GM12874 (cell line): Measurements from ENCODE around the gene C16orf82.

ENCODE experiments used
- CTCF ChIP-seq: IDR thresholded peaks from 2 replicates; pipeline ENCODE4 v1.5.1; 2011; ENCODE audit warnings: low read depth, mild to moderate bottlenecking, control low read depth, low read length, moderate library complexity; ENCODE audit not compliant: insufficient read depth

Gene C16orf82

GRCh38 chr16:27033281-27033979, 33.3 kb upstream of the C16orf82 start:
- TF ChIP-seq CTCF: no peak

DNA sequence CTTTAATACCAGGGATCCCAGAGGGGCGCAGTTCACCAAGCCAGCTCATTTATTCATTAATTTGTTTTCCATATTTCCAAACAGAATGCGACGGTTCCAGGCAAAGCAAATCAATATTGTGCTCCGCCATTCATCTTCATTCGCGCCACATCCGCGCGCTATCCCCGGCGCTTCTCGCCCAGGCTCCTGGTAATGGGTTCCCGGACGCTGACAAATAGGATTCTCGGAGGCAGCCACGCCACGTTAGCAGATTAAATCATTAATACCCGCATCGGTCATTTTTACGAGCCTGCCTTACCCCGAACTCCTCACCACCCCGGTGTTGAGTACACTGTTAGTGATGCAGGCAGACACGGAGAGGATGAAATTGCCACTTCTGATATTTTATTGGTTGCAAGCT, 26.0 kb upstream of the C16orf82 start:
- no peak for TF ChIP-seq CTCF

- no peak for TF ChIP-seq CTCF
Measured at GRCh38 chr16:27046958-27047518, 19.7 kb upstream of the C16orf82 start.

DNA sequence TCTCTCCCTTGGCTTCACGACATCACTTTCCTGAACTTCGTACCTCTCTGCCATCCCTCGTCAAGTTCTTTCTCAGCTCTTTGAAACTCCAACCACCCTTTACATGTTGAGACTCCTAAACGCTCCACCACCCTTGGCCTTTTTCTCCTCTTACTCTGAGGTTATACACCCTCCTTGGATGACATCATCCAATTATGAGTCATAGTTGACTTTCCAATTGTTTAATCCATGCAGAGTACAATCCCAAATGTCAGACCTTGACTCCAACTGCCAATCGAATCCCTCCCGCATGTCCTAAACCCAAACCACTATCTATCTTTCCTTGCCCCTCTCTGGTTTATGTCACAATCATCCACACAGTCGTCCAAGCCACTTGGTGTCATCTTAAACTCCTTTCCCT, 18.4 kb upstream of the C16orf82 start:
- TF ChIP-seq CTCF: no peak

DNA sequence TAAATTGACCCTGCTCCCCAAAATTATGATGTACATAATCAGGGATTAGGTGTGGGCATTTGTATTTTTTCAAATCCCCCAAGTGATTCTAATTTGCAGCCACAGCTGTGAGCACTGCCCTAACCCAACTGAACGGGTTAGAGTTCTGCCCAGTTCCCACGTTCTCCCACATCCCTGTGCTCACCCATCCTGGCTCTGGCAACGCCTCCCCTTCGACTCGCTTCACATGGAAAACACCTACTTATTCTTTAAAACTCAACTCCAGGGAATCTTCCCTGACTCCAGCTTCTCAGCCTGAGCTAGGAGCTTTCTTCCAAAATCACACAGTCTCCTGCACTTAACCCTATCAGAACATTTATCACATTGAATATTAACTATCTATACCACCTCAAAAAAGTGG, 17.6 kb upstream of the C16orf82 start:
- TF ChIP-seq CTCF: no peak

DNA sequence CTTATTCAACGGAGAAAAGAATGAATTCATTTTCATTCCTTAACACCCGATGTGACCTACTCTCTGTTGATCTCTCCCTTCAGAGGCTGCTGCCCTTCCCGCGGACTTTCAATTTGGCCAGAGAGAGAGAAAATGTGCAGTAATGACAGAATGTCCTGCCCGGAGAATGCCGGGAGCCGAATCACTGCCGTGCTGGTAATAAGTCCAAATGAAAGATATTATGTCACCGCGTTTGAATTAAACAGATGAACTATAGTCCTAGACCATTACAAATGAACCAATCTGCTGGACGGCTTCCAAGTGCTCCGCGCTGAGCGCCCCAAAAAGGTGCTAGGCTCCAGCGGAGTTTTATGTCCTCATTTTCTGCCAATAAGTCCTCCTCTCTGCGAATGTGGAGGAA, 14.7 kb upstream of the C16orf82 start:
- TF ChIP-seq CTCF: no peak

DNA sequence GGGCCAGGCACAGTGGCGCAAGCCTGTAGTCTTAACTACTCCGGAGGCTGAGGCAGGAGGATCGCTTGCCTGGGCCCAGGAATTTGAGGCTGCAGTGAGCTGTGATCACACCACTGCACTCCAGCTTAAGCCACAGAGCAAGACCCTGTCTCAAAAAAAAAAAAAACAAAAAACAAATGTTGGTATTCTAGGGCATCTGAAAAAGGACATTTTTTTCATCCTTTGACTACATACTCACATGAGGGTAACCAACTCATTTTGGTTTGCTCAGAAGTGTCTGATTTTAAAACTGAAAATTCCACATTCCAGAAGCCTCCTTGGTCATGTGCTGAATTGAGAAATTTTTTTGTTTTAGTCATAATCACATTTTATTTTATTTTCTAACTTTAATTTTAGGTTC, 12.7 kb upstream of the C16orf82 start:
- no peak for TF ChIP-seq CTCF
